ENCODE results near the gene CPNE2.
"Not testable (repeated sequence)": the region's sequence is repeated elsewhere in the genome, so short reads cannot be mapped to it uniquely, and the experiment has no call there.

Gene CPNE2

DNA sequence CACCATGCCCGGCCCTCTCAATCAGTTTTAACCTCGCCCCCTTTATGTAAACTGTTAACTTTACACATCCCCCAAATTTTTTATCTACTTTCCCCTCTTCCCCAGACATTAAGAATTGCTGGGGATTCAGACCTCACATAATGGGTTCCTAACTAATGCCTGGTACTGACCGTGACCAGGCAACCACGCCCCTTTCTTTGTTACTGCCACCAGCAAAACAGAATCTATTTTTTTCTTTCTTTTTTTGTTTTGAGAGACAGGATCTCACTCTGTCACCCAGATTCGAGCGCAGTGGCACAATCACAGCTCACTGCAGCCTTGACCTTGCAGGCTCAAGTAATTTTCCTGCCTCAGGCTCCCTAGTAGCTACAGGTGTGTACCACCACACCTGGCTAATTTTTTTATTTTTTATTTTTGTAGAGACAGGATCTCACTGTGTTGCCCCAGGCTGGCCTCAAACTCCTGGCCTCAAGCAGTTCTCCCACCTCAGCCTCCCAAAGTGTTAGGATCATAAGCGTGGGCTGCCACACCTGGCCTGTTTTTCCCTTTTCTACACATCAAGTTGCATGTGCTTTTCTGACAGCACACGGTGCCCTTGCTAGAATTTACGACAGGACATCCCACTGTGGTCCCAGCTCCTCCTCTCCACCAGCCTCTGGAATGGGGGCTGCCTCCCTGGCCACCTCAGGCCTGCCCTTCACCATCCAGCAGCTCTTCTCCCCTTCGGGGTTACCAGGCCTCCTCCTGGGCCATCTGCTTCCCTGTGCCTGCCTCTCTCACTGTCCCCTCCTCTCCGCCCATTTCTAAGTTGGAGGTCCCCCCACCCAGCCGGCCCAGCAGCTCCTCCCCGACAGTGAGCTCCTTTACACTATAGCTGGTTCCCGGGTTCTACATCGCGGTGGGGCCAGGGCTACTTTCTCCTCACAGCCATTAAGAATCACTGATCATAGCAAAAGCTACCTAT, 10.8 kb downstream of the CPNE2 start:
- DNase-seq = no peak

DNA sequence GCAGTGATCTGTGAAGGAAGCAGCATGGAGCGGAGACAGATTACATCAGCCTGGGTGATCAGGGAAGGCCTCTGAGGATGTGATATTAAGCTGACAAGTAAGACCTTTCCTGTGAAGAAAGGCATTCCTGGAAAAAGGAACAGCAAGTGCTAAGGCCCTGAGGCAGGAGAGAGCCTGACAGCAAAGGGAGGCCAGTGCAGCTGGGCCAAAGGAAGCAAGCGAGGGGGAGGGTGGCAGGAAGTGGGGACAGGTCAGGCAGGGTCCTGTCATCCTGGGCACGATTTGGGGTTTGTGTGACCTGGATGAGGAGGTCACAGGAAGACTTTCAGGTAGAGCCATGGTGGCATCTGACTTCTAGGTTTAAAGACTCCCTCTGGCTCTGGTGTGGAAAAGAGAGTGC, 12.3 kb downstream of the CPNE2 start:
- DNase-seq = no peak

DNA sequence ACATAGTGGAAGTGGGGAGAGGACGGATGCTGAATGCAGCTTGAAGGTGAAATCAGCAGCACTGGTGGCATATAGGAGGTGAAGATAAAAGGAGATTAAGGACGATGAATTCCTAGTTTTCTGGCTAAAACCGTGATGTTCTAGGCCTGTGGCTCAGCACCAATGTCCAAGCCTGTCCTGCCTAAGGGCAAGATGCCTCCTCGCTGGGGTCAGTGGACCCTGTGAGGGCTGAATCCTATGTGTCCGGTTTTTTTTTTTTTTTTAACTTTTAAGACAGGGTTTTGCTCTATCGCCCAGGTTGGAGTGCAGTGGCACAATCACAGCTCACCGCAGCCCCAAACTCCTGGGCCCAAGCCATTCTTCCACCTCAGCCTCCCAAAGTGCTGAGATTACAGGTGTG, 12.8 kb downstream of the CPNE2 start:
- DNase-seq = no peak

DNA sequence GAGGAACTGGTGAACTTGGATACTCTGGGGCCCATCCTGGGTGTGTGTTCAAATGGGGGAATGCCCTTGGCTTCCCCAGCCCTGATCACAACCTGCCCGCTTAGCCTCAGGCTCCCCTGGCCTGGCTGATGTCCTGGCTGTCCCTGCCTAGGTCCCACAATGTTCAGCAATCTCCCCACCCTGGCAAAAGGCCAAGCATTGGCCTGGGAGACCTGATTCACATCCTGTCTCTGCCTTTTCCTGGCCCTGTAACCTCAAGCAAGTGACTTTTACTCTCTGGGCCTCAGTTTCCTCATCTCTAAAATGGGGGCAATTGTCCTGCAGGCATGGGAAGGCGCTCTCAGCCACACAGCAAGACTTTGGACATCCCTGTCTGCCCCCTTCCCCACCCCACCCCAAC, 14.4 kb downstream of the CPNE2 start:
- no peak for DNase-seq

DNA sequence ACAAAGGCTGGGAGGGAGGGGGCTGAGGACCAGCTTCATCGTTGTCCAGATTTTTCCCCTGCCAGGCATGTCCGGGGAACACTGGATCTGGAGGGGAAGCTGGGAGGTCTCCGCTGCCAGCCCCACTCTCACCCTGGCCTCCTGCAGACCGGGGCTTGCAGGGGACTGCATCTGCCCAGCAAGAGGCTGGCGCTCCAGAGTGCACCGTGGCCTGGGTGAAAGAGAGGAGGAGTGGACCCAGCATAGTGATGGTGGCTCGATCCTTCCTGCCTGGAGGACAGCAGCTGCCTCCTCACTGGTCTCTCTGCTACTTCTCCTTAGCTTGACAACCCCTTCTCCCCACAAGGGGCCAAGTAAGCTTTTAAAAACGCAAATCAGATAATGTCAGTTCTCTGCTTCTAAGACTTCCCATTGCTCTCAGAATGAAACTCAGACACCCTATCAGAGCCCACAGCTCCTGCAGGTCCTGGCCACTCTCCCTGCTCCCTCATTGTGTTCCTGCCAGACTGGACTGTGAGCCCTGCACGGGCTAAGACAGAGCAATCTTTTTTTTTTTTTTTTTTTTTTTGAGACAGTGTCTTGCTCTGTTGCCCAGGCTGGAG, 15.0 kb downstream of the CPNE2 start:
- DNase-seq = no peak

DNA sequence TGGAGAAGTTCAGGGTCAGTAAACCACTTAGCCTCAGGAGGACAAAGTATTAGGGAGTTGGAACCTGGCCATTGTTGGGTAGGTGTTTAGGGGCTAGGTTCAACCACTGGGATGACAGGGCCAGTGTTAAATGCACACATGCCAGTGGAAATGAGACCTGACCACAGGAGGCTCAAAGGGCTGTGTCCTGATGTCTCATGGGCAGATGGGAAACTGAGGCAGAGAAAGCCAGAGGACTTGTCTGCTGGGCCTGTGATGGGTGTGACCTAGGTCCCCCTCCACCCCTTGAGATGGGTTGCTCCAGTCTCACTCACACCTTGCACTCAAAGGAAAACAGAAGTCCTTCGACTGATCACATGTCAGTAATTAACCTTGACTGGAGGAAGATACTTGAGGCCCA, 16.0 kb downstream of the CPNE2 start:
- DNase-seq = no peak

DNA sequence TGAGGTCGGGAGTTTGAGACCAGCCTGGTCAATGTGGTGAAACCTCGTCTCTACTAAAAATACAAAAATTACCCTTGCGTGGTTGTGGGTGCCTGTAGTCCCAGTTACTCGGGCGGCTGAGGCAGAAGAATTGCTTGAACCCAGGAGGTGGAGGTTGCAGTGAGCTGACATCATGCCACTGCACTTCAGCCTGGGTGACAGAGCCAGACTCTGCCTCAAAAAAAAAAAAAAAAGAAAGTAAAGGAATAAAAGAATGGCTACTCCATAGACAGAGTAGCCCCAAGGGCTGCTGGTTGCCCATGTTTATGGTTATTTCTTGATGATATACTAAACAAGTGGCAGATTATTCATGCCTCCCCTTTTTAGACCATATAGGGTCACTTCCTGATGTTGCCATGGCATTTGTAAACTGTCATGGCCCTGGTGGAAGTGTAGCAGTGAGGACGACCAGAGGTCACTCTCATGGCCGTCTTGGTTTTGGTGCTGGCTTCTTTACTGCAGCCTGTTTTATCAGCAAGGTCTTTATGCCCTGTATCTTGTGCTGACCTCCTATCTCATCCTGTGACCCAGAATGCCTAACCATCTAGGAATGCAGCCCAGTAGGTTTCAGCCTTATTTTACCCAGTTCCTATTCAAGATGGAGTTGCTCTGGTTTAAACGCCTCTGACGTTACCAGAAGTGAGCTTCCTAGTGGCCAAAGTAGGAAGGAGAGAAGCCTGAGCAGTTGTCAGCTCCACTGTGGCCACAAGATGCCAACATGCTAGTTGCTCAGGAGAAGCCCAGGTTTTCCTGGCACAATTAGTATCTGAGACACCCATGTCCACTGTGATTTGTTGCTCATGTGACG, 17.1 kb downstream of the CPNE2 start:
- not testable (repeated sequence) for DNase-seq

DNA sequence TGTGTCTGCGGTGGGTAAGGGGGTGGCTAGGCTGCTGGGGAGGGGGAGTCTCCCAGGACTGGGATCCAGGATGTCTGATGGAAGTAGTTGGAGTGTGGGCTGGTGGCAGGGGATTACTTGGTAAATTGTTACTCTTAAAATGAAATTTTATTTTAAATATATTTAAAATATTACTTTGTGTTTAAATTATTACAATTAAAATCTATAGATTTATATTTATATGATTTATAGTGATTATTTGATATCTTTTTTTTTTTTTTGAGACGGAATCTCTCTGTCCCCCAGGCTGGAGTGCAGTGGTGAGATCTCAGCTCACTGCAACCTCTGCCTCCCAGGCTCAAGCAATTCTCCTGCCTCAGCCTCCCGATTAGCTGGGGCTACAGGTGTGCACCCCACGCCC, 18.6 kb downstream of the CPNE2 start:
- no peak for DNase-seq

GRCh38 chr16:57111420-57111819, 19.0 kb downstream of the CPNE2 start:
- DNase-seq = no peak

DNA sequence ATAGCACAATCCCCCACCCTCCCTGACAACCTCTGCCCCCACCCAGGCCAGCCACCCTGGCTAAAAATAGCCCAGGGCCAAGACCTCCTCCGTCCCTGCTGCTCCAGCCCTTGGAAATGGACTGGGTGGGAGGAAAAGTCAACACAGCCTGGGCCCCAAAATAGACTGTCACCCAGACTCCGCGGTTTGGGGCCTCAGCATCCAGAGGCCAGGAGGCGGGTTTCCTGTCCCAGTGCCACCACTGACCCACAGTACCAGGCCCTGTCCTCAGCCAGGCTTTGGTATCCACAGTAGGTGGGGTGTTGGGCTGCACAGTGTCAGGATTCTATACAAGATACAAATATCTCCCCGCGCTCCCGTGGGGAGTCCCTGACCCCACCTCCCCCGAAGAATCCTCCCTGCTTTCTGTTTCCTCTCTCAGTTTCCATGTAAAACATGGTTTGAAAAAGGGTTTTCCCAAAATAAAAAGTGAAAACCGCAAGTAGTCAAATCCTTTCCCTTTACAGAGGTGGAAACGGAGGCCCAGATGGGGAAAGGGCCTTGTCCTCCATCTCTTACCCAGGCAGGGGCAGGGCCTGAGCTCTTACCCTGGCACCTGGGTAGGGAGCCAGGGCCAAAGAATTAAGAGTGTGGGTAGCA, 20.1 kb downstream of the CPNE2 start:
- no peak for DNase-seq

- DNase-seq = no peak
Measured at GRCh38 chr16:57113042-57113453, 20.7 kb downstream of the CPNE2 start.

- DNase-seq = no peak
Measured at GRCh38 chr16:57113664-57114063, 21.3 kb downstream of the CPNE2 start.

GRCh38 chr16:57115168-57115513, 22.8 kb downstream of the CPNE2 start:
- no peak for DNase-seq

GRCh38 chr16:57115514-57116182, 23.3 kb downstream of the CPNE2 start:
- no peak for DNase-seq

- DNase-seq = no peak
Measured at GRCh38 chr16:57118461-57119084, 26.2 kb downstream of the CPNE2 start.

DNA sequence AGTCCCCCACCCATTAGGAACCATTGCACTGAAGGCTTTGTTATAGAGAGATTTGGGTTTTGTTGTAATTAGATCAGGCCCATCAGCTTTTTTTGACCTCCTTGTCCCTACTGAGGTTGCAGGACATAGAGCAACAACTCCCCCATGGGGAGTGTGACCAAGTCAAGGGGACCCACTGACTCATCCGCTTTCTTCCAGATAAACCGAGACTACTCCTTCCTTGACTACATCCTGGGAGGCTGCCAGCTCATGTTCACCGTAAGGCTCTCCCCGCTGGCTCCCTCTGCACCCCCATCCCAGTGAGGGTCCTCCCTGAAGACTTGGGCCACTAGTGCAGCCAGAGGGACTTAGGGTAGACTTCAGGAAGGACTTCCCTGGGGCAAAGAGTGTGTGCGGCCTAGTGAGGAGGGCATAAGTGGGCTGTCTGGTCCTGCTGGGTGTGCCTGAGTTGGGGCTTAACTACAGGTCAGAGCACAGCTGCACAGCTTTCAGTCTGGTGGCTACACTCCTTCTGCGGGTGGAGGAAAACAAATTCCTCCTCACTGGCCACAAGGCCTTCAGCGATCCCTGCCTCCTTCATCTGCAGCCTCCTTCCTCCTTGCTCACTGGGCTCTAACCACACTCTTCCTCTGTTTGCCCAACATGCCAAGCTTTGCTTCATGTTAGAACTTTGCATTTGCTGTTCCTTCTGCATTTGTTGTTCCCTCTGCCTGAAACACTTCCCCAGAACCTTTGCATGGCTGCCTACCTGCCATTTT, 31.0 kb downstream of the CPNE2 start:
- no peak for DNase-seq

DNA sequence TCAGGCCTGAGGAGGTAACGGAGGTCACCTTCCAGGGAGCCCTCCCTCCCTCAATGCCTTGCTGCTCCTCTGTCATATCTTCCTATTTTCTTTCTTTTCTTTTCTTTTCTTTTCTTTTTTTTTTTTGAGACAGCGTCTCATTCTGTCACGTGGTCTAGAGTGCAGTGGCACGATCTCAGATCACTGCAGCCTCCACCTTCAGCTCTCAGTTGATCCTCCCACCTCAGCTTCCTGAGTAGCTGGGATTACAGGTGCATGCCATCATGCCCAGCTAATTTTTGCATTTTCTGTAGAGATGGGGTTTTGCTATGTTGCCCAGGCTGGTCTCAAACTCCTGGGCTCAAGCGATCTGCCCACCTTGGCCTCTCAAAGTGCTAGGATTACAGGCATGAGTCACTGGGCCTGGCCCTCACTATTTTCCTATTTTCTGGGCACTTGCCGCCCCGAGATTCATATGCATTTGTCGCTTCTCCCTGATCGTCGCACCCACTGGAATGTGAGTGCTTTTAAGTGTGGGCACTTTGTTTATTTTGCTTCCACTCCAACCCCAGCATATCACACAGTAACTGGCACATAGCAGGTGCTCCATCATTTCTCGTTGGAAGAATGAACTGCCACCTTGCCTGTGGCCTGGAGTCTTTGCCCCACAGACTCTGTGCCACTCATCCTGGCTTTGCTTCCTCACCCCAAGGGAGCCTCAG, 31.7 kb downstream of the CPNE2 start:
- DNase-seq = no peak

GRCh38 chr16:57125376-57125775, 33.0 kb downstream of the CPNE2 start:
- no peak for DNase-seq

DNA sequence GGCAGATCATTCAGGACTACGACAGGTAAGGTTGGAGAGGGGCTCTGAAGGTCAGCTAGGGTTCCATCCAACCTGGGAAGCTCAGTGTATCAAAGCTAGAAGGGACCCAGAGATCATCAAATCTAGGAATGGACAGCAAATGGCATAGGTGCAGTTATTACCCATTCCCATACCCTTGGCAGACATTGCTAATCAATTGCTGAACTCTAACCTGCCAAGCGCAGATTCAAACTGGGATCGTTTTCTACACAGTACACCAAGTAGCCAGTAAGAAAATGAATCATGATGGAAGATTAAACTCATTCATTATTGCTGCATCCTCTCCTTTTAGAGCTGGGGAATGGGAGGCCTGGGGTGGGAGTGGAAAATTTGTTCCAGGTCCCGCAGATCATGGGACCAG, 33.6 kb downstream of the CPNE2 start:
- no peak for DNase-seq

GRCh38 chr16:57126411-57126810, 34.0 kb downstream of the CPNE2 start:
- no peak for DNase-seq
